Measurements from ENCODE around the gene AMH.

DNA sequence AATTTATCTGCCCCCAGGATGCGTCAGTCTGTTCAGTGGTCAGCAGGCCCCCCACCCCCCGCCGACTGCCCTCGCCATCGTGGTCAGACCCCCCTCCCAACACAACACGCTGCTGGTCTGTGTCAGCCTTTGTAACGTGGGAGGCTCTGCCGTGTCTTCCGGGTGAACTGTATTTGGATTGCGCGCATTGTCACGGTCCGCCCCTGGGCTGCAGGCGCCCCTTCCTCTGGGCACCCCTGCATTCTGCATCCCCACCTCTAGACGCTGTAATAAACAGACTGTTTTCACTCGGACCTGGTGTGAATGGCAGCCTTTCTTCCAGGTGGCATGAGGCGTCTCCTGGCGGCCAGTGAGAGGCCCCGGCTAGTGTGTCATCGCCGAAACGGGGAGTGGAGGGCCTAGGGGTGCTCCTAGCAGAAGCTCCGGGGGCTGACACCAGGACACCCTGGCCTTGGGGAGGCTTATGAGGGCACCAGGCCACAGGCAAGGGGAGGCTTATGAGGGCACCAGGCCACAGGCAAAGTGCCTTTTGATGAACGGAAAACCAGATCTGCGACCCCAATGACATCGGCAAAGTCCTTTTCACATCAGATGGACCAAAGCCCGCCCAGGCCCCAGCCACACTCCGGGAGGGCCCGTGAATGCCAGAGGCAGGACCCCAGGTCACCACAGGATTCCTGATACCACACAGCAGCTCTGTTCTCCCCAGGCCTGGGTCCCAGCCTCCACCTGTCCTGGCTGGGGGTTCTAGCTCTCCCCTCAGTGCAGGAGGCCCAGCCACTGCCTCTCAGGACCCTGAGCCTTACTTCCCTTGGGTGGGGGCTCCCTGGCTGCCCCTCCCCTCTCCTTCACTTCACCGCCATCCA lies 16.6 kb upstream of the AMH start:
- TF ChIP-seq EZH2 (IDR thresholded peaks at IDR 0.05; ENCODE audit: low read length, missing control alignments) = no peak
- TF ChIP-seq, protein P1, sequence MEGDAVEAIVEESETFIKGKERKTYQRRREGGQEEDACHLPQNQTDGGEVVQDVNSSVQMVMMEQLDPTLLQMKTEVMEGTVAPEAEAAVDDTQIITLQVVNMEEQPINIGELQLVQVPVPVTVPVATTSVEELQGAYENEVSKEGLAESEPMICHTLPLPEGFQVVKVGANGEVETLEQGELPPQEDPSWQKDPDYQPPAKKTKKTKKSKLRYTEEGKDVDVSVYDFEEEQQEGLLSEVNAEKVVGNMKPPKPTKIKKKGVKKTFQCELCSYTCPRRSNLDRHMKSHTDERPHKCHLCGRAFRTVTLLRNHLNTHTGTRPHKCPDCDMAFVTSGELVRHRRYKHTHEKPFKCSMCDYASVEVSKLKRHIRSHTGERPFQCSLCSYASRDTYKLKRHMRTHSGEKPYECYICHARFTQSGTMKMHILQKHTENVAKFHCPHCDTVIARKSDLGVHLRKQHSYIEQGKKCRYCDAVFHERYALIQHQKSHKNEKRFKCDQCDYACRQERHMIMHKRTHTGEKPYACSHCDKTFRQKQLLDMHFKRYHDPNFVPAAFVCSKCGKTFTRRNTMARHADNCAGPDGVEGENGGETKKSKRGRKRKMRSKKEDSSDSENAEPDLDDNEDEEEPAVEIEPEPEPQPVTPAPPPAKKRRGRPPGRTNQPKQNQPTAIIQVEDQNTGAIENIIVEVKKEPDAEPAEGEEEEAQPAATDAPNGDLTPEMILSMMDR (conservative IDR thresholded peaks at IDR 0.05 in 1 of 2, IDR thresholded peaks at IDR 0.05 in 1 of 2; ENCODE audit: low read depth in 1 of 2, low read length in 2 of 2) = no peak

Data from fibroblast of lung (primary cell).